ENCODE data around the gene FZD10.

DNA sequence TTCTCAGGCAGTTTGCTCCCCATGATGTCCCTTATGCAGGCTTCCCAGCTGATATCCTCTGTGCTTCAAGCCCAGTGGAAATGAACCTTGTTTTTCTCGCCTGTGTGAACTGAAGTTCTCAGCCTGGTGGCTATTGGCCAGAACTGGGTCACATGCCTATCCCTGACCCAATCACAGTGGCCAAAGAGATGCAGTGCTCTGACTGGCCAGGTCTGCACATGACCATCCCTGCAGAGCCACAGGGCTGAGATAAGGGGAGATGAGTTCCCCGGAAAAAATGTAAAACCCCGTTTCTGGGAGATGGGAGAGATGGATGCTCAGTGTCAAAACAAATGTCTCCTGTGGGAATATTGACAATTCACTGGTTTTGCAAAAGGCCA lies 34.7 kb upstream of the FZD10 start:
- TF ChIP-seq CTCF (IDR thresholded peaks at IDR 0.05) (no peak), POLR2A (IDR thresholded peaks at IDR 0.05) (no peak)

Data from adrenal gland (tissue), 5 donors.